ENCODE measurements around the gene KCNH2.

GRCh38 chr7:150951181-150951520, 27.0 kb downstream of the KCNH2 start:
- TF ChIP-seq CTCF (IDR thresholded peaks at IDR 0.05), result no peak
- no peak for TF ChIP-seq POLR2AphosphoS5 (IDR thresholded peaks at IDR 0.05)
